T-helper 22 cell (primary cell): ENCODE measurements around the gene CFAP99.

Source experiments
- DNase-seq: peaks from one replicate; pipeline ENCODE4 v3.0.0-alpha.2; 2020; ENCODE audit warnings: low read depth

CFAP99 gene

DNA sequence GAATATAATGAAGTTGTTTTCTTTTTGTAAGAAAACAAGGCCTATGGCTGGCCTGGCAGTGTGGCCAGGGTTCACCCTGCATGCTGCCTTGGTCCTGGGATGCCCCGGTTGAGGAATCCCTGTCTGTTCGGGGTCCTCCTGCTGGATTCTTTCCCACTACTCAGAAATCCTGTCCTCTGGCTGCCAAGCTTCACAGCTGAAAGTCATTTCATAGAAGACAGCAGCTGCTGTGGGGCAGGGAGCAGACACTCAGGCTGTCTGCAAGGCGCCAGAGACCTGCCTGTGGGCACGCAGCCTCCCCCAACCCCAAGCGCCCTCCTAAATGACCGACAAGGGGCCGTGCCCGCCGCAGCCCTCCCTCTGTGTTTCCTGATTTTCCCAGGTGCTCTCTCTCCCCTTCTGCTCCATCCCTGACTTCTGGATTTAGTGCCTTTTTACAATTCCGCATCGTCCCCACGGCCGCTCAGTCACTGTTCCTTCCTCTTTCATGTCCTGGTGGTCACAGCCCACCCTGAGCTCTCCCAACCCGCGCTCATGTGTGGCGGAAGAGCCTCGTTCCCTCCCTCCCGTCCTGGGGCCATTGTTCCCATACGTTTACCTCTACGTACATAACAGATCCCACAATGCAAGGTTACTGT is 27.9 kb upstream of the CFAP99 start:
- no peak for DNase-seq

DNA sequence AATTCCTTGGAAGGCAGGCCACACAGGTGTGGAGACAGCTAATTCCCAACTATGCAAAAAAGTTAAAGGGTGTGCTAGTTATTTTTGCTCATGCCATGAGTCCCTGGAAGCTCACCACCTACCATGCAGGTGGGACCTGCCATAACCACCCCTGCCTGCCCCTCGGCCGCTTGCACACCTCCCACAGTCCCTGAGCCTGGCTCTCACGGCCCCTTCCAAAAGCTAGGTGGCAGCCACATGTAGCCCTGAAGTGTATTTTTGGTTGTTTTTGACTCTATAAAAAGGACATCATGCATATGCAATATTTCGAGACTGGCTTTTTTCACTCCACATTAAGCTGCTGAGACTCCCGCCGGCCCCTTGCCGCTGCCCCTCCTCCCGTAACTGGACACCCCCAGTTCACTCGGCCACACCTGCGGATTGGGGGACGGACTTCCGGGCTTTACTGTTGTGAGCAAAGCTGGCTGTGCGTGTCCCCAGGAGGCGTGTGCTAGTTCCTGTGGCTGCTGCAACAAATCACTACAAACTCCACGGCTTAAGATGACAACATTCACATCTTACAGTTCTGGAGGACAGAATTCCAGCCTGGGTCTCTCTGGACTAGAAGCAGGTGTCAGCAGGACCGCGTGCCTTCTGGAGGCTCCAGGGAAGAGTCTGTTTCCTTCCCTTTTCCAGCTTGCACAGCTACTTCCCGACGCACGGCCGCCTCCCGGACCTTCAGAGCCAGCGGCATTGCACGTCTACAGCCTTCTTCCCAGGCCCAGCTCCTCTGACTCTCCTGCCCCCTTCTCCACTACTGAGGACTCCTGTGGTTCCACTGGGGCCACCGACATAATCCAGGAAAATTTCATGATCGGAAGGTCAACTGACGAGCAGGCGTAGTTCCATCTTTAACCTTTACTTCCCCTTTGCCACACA is 25.1 kb upstream of the CFAP99 start:
- no peak for DNase-seq

GRCh38 chr4:2394528-2394927 is 24.2 kb upstream of the CFAP99 start:
- DNase-seq, result no peak

GRCh38 chr4:2395038-2395437 is 23.7 kb upstream of the CFAP99 start:
- no peak for DNase-seq

- no peak for DNase-seq
Measured at GRCh38 chr4:2395584-2395983, 23.2 kb upstream of the CFAP99 start.

DNA sequence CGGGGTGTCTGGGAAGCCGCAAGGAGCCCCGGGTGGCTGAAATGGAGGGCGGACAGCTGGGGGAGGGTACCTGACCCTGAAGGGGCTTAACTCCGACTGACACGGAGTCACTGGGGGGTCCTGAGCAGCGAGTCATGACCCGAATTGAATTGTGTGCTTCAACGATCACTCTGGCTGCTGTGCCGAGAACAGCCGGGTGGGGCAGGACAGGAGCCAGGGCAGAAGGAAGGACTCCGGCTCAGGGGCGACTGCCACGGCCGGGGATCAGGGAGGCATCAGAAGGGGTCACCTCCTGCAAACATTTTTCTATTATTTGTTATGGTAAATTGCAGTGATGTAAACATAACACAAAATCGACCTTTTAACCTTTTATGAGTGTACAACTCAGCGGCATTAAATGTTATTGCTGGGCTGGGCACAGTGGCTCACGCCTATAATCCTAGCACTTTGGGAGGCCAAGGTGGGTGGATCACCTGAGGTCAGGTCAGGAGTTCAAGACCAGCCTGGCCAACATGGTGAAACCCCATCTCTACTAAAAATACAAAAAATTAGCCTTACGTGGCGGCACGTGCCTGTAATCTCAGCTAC is 21.9 kb upstream of the CFAP99 start:
- no peak for DNase-seq

DNA sequence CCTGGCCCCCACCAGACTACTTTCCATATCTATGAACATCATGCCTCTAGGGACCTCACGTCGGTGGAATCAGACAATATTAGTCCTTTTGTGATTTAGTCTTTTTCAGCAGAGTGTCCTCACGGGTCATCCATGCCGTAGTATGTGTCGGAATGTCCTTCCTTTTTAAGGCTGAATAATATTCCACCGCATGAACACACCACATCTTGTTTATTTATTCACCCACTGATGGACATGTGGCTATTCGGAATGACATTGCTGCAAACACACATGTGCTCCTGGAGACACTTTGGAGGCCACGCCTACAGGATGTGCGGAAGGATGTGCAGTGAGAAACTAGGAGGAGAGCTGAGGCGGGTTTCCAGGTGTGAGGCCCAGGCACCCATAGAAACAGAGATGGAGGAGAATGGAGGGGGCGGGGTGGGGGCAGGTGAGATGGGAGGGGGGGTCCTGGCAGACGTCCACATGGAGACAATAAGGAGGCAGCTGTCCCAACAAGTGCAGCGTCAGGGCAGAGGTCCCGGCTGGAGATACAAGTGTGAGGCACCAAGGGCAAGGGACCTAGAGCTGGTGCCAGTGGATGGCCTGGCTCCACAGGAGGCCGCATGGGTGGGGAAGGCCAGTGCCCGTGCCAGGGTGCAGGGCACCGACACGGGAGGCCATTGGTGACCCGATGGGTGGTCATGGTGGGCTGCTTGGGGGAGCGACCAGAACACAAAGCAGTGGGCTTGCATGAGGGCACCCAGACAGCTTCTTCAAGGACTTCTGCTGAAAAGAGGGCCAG is 21.0 kb upstream of the CFAP99 start:
- no peak for DNase-seq

GRCh38 chr4:2399216-2399615 is 19.5 kb upstream of the CFAP99 start:
- no peak for DNase-seq

- no peak for DNase-seq
Measured at GRCh38 chr4:2399631-2400190, 19.0 kb upstream of the CFAP99 start.

- DNase-seq, result no peak
Measured at GRCh38 chr4:2400841-2401609, 17.7 kb upstream of the CFAP99 start.

GRCh38 chr4:2401610-2401983 is 17.2 kb upstream of the CFAP99 start:
- no peak for DNase-seq

GRCh38 chr4:2402048-2402842 is 16.5 kb upstream of the CFAP99 start:
- no peak for DNase-seq

DNA sequence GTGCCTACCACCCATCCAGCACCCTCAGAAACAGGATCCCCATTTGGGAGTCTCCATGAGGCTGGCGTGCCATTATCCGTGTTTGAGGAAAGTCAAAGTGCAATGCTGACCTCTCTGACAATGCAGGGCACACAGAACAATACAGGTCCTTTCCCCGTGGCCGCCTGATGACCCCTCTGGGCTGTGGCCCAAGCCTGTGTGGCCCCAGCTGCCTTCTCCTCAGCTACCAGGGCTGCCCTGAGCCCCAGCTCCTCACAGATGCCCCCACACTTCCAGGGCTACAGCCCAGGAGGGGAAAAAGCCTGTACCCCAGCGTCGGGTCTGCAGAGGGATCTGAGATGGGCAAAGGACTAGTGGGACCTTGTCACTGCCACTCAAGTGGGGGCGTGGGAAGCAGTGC is 15.8 kb upstream of the CFAP99 start:
- no peak for DNase-seq

- no peak for DNase-seq
Measured at GRCh38 chr4:2406406-2406805, 12.3 kb upstream of the CFAP99 start.

GRCh38 chr4:2406920-2407319 is 11.8 kb upstream of the CFAP99 start:
- no peak for DNase-seq

GRCh38 chr4:2407991-2408342 is 10.8 kb upstream of the CFAP99 start:
- no peak for DNase-seq

- DNase-seq, result no peak
Measured at GRCh38 chr4:2408401-2408958, 10.3 kb upstream of the CFAP99 start.

DNA sequence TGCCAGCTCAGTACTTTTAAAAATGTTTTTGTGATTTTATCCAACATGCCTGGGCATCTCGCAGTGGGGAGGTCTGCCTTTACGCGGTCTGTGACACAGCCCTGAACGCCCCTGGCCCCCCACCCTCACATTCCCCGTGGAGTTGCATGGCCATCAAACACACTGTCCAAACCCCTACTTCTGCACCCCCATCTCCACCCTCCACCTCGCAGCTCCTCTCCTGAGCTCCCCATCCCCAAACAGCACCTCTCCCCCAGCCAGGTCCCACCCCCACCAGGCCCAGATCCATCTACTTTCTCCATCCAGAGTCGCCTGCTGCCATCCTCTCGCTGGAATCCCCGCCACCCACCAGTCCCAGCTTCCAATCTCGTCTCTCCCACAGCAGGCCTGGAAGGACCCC is 9.8 kb upstream of the CFAP99 start:
- no peak for DNase-seq

DNA sequence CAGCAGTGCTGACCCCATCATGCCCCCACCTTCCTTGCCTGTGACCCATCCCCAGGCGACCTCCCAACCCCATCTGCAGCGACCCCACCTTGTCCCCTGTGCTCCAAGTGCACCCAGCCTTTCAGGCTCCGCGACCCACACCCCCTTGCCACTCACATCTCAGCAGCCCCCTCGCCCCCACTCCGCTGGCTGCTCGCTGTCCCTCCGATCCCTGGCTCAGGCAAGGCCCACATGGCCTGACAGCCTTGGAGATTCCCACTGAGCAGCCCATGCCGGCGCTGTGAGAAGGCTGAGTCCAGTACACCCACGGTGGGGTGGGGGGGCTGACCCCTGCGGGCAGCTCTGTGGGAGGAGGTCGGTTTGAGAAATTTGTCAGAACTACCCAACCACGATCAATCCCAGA is 9.4 kb upstream of the CFAP99 start:
- DNase-seq, result no peak

DNA sequence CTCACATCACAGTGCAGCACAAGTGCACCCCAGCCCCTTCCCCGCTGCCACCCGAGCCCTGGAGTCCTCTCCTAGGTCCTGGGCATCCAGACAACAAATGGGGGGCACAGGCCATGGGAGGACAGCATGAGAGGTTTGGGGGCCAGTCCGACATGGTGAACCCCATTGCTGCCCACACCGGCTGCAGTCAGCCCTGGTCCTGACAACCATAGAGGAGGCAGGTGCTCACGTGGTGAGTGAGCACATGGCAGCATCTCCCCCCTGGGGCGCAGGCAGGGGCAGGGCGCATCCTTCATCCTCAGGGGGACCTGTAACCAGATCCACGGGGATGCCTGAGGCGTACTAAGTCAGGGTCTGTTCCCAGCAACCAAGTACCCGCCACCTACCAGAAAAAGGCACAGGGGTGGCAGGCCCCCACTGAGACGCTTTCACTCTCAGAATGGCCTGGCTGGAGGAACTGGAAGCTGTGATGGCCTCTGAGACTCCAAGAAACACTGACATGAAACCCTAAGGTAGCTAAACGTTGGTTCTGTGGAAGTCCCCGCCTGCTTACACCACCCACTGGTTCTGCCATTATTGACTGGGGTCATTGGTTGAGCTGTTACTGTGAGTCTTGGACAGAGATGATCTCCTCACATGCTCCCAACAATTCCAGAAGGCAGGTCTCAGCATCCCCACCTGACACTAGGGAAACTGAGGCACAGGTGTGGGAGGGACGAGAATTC is 6.8 kb upstream of the CFAP99 start:
- DNase-seq, result no peak
